ENCODE data around the gene TSC2.
A peak's percentile ranks its signal among the peaks of the same experiment; 100 is the strongest.
"Not testable (repeated sequence)": the region's sequence is repeated elsewhere in the genome, so short reads cannot be mapped to it uniquely, and the experiment has no call there.

The TSC2 gene

DNA sequence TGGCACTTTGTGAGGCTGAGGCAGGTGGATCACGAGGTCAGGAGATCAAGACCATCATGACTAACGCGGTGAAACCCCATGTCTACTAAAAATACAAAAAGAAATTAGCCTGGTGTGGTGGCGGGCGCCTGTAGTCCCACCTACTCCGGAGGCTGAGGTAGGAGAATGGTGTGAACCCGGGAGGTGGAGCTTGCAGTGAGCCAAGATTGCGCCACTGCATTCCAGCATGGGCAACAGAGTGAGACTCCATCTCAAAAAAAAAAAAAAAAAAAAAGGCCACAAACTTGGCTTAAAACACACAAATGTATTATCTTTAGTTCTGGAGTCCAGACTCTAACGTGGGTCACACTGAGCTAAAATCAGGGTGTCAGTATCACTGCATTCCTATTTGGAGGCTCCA is 36.1 kb upstream of the TSC2 start:
- not testable (repeated sequence) for DNase-seq

DNA sequence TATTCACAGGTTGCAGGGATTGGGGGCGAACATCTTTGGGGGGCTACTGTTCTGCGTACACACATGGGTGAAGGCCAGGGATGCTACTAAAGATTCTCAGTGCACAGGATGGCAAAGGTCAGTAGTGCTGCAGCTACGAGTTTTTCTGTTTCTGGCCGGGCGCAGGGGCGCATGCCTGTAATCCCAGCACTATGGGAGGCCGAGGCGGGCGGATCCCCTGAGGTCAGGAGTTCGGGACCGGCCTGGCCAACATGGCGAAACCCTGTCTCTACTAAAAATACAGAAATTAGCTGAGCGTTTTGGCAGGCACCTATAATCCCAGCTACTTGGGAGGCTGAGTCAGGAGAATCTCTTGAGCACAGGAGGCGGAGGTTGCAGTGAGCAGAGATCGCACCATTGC is 34.3 kb upstream of the TSC2 start:
- no peak for DNase-seq

DNA sequence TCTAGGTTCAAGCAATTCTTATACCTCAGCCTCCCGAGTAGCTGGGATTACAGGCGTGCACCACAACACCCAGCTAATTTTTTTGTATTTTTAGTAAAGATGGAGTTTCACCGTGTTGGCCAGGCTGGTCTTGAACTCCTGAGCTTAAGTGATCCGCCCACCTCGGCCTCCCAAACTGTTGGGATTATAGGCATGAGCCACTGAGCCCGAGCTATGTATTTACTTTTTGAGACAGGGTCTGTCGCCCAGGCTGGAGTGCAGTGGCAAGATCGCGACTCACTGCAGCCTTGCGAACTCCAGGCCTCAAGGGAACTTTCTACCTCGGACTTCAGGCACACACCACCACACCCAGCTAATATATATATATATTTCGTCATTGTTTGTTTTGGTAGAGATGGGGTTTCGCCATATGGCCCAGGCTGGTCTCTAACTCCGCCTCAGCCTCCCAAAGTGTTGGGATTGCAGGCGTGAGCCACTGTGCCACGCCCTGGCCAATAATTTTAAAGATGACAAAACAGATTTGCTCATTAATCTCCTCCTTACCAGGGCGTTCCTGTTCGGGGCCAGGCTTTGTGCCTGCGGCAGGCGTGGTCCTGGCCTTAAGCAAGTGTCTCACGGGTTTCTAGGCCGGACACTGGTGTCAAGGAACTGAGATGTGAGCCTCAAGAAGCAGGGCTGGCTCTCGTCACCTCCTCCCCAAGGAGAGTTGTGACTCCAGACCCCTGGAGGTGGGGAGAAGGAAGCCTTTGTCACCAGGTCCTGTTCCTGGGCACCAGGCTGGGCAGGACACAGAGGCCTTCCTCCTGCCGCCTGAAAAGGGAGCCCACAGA is 32.5 kb upstream of the TSC2 start:
- no peak for DNase-seq

DNA sequence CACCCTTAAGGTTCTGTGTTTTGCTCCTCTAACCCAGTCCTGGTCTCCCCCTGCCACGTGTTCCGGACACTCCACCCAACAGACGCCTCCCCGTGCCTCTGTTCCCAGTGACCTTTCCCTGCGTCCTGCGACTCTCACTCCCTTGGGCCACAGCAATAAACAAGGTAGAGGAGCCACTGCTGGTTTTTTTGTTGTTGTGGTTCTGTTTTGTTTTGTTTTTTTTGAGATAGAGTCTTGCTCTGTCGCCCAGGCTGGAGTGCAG is 31.9 kb upstream of the TSC2 start:
- no peak for DNase-seq

DNA sequence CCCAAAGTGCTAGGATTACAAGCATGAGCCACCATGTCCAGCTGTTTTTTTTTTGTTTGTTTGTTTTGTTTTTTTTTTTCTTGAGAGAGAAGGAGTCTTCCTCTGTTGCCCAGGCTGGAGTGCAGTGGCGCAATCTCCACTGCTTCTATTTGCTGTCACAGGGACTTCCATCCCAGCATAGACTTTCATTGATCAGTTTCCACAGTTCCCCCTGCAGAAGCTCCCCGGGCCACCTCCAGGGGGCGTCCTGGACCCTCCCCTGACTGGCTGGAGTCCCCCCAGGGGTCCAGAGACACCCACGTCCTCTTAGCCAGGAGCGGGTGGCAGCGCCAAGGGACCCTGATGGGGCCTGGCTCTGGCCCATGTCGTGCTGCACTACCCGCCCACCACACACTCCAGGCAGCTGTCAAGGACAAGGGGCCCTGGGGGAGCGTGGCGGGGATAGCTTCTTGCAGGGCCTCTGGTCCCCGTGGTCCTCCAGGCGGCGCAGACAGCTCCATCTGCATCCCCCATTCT is 31.3 kb upstream of the TSC2 start:
- DNase-seq, result no peak

DNA sequence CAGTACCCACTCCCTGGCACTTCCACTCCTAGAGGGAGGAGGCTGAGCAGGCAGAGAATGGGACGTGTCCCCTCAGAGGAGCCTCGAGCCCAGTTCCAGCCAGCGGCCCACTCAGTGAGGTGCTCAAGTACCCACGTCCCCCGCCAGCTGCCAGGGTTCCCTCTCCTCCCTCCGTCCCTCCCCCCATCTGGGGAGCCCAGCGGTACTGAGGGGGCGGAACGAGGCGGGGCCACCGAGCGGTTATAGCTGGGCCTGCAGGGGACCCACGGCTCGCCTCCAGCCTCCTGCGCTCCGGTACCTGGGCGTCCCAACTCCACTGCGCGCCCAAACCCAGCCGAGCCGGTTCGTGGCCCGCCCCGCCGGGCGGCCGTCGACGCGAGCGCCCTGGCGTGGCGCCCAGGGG is 28.3 kb upstream of the TSC2 start, which contains the start of gene NPW:
NPW (plus strand) TSS at position 268 of the 403 bp plus-strand sequence.
- DNase-seq, result no peak

DNA sequence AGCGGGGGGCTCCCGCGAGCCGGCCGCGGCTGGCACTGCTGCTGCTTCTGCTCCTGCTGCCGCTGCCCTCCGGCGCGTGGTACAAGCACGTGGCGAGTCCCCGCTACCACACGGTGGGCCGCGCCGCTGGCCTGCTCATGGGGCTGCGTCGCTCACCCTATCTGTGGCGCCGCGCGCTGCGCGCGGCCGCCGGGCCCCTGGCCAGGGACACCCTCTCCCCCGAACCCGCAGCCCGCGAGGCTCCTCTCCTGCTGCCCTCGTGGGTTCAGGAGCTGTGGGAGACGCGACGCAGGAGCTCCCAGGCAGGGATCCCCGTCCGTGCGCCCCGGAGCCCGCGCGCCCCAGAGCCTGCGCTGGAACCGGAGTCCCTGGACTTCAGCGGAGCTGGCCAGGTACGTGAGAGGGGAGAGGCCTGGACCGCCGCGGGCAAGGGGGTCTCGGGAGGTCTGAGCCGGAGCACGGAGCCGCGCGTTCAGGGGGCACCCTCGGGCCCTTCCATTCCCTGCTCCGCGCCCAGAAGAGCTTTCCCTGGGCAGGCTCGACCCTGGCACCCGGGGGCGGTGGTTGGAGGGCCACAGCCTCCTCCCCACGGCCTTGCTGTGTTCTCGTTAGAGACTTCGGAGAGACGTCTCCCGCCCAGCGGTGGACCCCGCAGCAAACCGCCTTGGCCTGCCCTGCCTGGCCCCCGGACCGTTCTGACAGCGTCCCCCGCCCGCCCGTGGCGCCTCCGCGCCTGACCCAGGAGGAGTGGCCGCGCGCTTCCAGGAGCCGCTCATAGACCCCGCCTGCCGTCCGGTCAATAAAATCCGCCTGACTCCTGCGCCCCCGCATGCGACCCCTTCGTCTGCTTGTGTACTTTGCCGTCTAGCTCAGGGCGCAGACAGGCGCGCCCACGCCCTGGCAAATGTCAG is 27.6 kb upstream of the TSC2 start:
- no peak for DNase-seq

DNA sequence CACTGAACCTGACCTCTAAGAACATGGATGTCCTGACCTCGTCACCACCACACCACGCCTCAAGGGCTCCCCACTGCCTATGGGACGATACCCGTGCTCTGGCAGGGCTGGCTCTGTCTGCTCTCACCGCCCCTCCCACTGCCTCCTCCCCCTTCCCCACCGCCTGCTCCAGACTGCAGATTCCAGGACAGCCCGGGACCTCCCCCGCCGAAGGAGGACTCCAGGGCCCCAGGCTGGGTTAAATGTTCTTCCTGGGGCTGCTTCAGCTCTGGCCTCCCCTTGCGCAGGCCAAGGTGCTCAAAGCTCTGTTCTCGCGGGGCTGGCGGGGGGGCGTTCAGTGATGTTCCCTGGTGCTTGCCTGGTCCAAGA is 25.1 kb upstream of the TSC2 start:
- no peak for DNase-seq

DNA sequence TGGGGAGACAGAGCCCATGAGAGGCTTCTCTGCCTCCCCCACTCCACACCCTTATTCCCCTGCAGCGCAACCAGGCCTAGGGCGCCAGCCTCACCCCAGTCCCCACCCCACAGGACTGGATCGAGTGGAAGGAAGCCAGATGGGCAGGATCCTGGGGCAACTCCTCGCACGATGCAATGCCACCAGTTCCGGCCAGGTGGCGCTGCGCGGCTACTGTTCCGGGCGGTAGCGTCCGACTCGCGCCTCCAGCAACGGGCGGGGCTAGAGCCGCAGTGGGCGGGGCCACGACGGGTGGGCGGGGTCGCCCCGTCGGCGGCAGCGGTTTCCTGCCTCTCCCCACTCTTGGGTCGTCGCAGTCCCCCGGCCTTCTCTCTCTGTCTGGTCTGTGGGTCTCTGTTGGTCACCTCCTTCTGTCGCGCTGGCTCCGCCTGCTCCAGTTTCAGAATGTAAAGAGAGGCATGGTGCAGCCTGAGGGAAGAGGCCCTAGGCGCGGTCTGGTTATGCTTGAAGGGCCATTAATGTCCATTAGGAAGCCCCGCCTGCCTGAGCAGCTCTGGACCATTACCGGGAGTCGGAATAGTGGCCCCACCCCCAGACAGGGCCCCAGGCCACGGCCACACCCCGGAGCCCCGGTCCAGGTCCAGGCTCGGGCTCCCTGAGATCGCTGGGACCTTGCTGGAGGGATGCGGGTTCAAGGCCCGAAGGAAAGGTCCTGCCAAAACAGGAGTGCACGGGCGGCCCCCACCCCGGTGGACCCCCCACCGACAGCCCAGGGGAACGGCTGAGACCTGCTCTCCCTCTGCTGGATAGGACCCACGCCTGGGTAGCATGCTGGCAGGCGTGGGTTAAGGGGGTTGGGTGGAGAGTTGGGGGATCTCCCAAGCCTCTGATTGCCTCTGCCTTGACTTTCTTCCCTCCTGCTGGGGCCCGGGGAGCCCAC is 24.4 kb upstream of the TSC2 start:
- peak in 1 of 2 experiments; percentile 60 for DNase-seq

DNA sequence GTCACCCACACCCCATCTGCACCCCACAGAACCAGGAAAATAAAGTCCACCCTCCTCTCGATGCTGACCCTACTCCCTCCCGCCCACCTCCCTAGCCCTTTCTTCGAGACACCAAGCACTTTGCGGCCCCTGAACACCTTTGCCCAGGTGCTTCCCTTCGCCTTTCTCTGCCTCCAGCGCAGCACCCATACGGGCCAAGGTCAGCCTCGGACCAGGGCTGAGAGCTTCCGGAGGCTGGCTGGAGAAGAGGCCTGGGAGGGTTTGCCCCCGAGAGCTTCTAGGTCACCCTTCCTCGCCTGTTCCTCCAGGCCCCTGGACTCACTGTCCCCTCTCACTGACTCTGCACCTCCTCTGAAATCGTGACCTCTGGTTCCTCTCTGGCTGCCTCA is 23.8 kb upstream of the TSC2 start:
- DNase-seq, result no peak

DNA sequence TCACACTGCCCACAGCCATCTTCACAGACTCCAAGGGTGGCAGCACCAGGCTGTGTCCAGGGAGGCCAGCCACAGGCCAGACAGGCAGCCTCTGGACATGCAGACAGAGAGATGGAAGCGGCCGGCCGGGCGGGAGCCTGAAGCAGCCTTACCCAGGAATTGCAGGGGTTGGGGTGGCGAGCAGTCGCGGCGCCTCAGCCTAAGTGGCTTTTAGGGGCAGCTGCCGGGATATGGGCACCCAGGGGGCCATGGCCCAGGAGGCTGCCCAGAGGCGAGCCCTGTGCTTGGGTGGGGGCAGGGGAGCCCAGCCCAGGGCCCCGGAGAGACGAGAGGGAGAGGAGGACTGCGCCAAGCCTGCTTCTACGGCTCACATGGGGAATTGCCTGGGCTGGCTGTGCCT is 22.5 kb upstream of the TSC2 start:
- no peak for DNase-seq

DNA sequence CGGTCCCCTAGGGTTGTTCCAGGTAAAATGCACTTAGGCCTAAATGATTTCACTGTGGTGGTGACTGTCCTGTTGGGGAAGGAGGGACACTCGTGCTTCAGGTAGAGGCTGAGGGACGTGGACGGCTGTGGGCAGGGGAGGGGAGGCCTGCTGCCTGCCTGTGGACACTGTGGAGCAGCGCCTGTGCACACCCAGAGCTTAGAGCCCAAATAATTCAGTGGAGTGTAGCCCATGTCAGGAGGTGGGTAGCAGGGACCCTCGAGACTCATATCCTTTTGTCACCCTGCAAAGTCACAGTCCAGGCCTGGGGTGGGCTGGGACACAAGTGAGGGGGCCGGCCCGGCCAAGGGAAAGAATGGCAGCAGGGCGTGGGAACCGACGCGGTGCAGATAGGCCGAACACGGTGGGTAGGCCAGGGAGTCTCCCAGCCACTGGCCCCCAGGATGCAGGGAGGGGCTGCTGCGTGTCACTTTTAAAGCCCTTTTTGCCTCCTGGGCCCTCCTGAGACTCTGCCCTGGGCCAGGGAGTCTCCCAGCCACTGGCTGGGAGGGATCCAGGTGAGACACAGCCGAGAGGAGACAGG is 21.8 kb upstream of the TSC2 start:
- no peak for DNase-seq

DNA sequence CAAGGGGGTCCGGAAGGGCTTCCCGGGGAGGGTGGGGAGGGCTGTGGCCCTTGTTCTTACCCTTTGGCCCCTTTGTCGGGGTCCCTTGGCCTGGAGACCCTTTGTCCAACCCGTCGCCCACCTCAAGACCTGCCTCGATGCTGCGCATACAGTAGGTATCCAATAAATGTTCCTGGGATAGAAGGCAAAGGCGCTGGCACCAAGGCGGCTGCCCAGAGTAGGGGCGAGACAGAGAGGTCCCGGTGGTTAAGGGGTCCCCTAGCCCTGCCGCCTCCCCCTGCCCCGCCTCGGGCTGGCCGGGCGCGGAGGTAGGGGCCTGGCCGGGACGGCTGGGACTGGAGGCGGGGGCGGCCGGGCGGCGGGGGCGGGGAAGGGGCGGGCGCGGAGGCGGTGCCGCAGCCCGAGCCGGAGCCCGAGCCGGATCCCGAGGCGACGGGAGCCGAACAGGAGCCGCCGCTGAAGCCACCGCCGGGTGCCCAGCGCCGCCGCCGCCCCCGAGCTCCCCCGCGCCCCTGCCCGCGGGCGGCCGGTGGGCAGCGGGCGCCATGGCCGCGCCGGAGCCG is 21.2 kb upstream of the TSC2 start, which contains the start of gene NHERF2:
NHERF2 (plus strand) TSS at position 442 of the 563 bp plus-strand sequence; CDS start at position 546, 104 bp downstream.
- no peak for DNase-seq

DNA sequence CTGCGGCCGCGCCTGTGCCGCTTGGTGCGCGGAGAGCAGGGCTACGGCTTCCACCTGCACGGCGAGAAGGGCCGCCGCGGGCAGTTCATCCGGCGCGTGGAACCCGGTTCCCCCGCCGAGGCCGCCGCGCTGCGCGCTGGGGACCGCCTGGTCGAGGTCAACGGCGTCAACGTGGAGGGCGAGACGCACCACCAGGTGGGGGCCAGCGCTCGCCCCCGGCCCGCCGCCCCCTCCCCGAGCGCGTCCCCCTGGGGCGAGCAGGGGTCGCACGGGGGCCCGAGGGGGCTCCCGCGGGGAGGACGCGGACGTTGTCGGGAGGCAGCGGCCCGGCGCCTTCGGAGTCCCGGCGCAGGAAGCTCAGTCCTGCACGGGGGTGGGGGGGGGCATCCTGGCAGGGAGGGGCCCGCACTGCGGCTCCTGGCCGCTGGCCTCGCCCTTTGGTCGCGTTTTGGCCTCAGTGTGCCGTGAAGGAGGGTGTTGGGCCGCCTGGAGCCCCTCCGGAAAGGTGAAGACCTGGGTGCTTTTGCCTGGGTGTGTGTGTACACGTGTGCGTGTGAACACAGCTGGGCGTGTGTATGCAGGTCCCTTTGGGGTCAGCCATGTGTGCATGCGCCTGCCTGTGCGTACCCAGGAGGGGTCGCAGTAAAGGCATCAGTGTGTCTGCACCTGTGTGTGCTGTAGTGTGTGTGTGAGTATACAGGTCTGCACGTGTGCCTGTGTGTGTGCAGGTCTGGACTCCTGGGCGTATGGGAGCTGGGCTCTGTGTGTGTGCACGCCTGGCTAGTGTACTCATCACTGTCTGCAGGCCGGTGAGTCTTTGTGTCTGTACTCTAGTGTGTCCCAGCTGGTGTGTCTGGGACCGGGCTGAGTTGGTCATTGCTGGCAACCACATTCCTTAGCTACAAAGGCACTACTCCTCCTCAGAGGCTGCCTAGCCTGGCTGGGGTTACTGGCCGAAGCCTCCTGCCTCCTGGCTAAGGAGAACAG is 20.5 kb upstream of the TSC2 start:
- no peak for DNase-seq

DNA sequence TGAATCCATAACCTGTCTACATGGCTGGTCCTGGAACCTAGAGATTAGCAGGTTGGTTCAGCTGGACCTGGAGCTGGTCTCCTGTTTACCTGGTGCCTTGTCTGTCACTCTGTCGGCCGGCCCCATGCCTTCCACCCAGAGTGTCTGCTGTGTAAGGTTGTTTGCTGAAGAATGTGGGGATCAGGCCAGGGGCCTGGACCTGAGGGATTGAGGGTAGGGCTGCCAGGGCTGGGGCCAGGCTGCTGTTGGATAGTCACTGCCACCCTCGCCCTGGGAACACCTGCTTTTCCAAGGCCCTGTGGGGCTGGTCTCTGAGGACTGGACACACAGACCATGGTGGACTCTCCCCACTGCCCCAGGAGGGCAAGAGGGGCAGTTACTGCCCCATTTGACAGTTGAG is 19.6 kb upstream of the TSC2 start:
- DNase-seq, result no peak

DNA sequence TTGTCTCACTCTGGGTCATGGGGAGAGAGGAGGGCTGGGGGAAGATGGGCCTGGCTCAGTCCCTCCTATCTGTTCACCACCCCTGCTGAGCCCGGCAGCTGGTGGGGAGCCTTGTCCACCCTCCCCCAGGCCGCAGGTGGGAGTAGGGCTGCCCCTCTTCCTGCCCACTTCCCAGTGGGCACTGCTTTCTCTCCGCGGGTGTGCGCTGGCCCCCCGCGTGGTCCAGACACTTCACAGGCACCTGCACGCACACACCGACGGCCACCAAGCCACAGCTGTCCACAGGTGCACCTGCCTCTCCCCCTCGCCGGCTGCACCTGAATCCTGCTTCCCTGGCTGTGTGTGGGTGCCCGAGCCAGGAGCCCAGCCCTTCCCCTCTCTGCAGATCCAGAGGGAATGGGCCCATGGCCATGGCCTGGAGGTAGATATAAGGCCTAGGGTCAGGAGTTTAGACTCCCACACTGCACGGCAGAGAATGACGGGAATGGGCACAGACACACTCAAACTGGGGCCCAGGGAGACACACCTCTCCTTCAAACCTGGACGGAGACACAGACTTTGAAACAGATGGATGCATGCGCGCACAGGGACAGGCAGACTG is 19.1 kb upstream of the TSC2 start:
- no peak for DNase-seq

DNA sequence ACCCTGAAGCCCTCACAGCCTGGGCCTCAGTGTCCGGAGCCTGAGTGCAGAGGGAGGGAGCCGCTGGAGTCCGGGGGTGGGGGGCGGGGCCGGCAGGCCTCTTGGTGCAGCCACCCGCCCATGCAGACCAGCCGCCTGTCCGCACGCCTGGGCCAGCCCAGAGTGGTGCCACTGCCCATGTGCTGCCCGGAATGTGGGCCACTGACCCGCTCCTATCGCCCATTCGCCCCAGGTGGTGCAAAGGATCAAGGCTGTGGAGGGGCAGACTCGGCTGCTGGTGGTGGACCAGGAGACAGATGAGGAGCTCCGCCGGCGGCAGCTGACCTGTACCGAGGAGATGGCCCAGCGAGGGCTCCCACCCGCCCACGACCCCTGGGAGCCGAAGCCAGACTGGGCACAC is 18.4 kb upstream of the TSC2 start:
- DNase-seq, result no peak

DNA sequence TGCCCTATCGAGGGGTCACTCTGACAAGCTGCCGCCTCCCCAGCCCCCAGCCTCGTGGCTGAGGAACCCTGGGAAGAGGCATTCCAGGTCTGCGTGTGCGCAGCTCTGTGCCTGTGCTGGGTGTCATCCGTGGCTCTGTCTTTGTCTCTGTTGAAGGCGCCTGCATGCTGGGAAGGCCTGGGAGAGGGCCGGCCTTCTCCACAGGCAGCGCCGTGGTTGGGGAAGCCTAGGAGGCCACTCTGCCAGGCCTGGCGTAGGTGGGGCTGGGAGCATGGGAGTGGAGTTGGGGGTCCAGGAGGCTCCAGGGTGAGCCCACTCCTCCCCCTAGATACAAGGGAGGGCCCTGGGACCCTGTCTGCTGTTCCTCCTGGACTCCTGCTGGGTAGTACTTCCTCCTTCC is 17.7 kb upstream of the TSC2 start:
- no peak for DNase-seq

DNA sequence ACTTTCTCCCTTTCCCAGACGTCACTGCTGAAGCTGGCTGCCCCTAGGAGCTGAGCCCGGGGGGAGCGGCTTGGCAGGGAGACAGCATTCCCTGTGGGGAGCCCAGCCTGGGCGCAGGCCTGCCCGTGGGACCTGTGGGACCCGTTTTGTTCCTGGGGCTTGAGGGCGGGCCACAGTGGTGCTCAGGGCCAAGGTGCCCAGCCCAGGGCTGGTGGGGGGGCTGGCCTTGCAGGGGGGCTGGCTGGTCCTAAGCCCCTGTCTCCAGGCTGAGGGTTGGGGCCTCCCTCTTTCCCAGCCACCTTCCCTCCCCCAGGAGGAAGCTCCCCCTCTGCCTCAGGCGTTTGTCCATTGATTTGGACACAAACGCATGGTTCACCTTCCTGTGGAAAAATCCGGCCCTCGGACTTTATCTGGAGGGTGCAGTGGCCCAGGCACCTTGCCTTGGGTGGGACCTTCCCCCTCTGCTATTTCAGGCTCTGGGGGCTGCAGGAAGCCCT is 16.7 kb upstream of the TSC2 start:
- DNase-seq, result no peak
